CD4-positive, CD25-positive, alpha-beta regulatory T cell (primary cell): ENCODE results near the gene SLC27A6. TPM values are rescaled to one million over a fixed set of nuclear protein-coding genes. Genes with fewer than 3 reads are reported as not detected.

ENCODE experiments used
- ATAC-seq, 2 donors: fragments of 150-1000 bp; cut with Tn5 transposase; one replicate each; pipeline ENCODE4 v1.10.0; 2021; ENCODE audit warnings: low read depth in 2 of 2, moderate number of reproducible peaks in 2 of 2, moderate library complexity in 1 of 2
- DNase-seq, 3 donors: peaks; one replicate each; pipeline versions ENCODE4 v3.0.0 to v3.0.0-alpha.2; 2012 to 2022; ENCODE audit warnings: mixed read lengths in 1 of 3
- H3K27ac ChIP-seq: one replicate; pipeline ENCODE4 v1.7.0; 2013; ENCODE audit warnings: mild to moderate bottlenecking, low read length; ENCODE audit not compliant: insufficient read depth, poor library complexity, severe bottlenecking
- H3K27me3 ChIP-seq: one replicate; pipeline ENCODE4 v1.7.0; 2013; ENCODE audit warnings: low read length; ENCODE audit not compliant: control insufficient read depth, insufficient read depth
- H3K36me3 ChIP-seq: one replicate; pipeline ENCODE4 v1.7.0; 2013; ENCODE audit warnings: mild to moderate bottlenecking, low read length, moderate library complexity; ENCODE audit not compliant: control insufficient read depth, insufficient read depth
- H3K4me1 ChIP-seq: 2 replicates; pipeline ENCODE4 v1.7.0; 2013; ENCODE audit warnings: mild to moderate bottlenecking, low read length; ENCODE audit not compliant: insufficient read depth, control insufficient read depth, poor library complexity, severe bottlenecking
- H3K4me3 ChIP-seq: one replicate; pipeline ENCODE4 v1.7.0; 2013; ENCODE audit warnings: low read depth, mild to moderate bottlenecking, low read length, moderate library complexity
- H3K9me3 ChIP-seq, 2 experiments: 1 replicate in 1 of 2; 2 replicates in 1 of 2; pipeline ENCODE4 v1.7.0; 2013; ENCODE audit warnings: low read length in 2 of 2, mild to moderate bottlenecking in 1 of 2, moderate library complexity in 1 of 2; ENCODE audit not compliant: control insufficient read depth in 2 of 2
- H3K27ac Mint-ChIP-seq, 3 donors: one replicate each; pipeline ENCODE4 v1.8.0; 2020 to 2022; ENCODE audit warnings: mild to moderate bottlenecking in 3 of 3, mixed read lengths in 3 of 3, moderate library complexity in 2 of 3
- H3K27me3 Mint-ChIP-seq: one replicate; pipeline ENCODE4 v1.8.0; 2022; ENCODE audit warnings: mild to moderate bottlenecking, mixed read lengths
- H3K36me3 Mint-ChIP-seq: one replicate; pipeline ENCODE4 v1.8.0; 2020; ENCODE audit warnings: mixed read lengths
- H3K4me1 Mint-ChIP-seq, 4 donors: one replicate each; pipeline ENCODE4 v1.8.0; 2020 to 2022; ENCODE audit warnings: mixed read lengths in 4 of 4, mild to moderate bottlenecking in 1 of 4
- H3K4me3 Mint-ChIP-seq, 4 donors: one replicate each; pipeline ENCODE4 v1.8.0; 2020 to 2022; ENCODE audit warnings: mild to moderate bottlenecking in 4 of 4, mixed read lengths in 4 of 4, moderate library complexity in 3 of 4
- H3K9me3 Mint-ChIP-seq, 7 donors: one replicate each; pipeline ENCODE4 v1.8.0; 2020 to 2022; ENCODE audit warnings: mixed read lengths in 7 of 7, mild to moderate bottlenecking in 3 of 7, moderate library complexity in 2 of 7
- polyA plus RNA-seq, 4 donors: library from polyadenylated mRNA; unstranded; fragments of 300-500 nt; fragmentation: Illumina TruSeq; gene quantifications; one replicate each; pipeline ENCODE4 v1.2.3, GENCODE V29; 2021
- total RNA-seq: library from RNA; stranded (reverse); gene quantifications from one replicate; pipeline ENCODE4 v1.2.3, GENCODE V29; 2022

SLC27A6 gene
- total and polyA plus RNA-seq, 5 donors from 2014 or later: not detected

GRCh38 chr5:128973244-128973643 lies 8.0 kb downstream of the SLC27A6 start:
- H3K4me1 ChIP-seq: no peaks in the 10 kb centered on the region
- Mint-ChIP-seq H3K9me3 (peaks cover 0 to 10% (median 5%) of the 10 kb centered on the region in 7 donors), H3K27ac (no peak overlapping the region), H3K27me3 (no peaks in the 10 kb centered on the region), H3K36me3 (no peaks in the 10 kb centered on the region), H3K4me1 (no peaks in the 10 kb centered on the region), H3K4me3 (no peak overlapping the region)
- DNase-seq: no peak
- H3K27me3 ChIP-seq: no peaks in the 10 kb centered on the region
- no peak overlapping the region for H3K27ac ChIP-seq
- ATAC-seq: no peak
- H3K36me3 ChIP-seq: no peaks in the 10 kb centered on the region
- H3K9me3 ChIP-seq: no peaks in the 10 kb centered on the region
- no peak overlapping the region for H3K4me3 ChIP-seq

GRCh38 chr5:128974567-128974966 lies 9.3 kb downstream of the SLC27A6 start:
- no peak overlapping the region for H3K4me3 Mint-ChIP-seq
- no peaks in the 10 kb centered on the region for H3K27me3 Mint-ChIP-seq
- H3K27ac Mint-ChIP-seq: no peak overlapping the region
- H3K36me3 Mint-ChIP-seq: no peaks in the 10 kb centered on the region
- Histone ChIP-seq H3K4me1 (no peaks in the 10 kb centered on the region), H3K4me3 (no peak overlapping the region), H3K36me3 (no peaks in the 10 kb centered on the region), H3K9me3 (no peaks in the 10 kb centered on the region), H3K27me3 (no peaks in the 10 kb centered on the region), H3K27ac (no peak overlapping the region)
- no peak for DNase-seq
- H3K9me3 Mint-ChIP-seq: peaks cover 0 to 8% (median 5%) of the 10 kb centered on the region in 7 donors
- no peaks in the 10 kb centered on the region for H3K4me1 Mint-ChIP-seq
- ATAC-seq: no peak

DNA sequence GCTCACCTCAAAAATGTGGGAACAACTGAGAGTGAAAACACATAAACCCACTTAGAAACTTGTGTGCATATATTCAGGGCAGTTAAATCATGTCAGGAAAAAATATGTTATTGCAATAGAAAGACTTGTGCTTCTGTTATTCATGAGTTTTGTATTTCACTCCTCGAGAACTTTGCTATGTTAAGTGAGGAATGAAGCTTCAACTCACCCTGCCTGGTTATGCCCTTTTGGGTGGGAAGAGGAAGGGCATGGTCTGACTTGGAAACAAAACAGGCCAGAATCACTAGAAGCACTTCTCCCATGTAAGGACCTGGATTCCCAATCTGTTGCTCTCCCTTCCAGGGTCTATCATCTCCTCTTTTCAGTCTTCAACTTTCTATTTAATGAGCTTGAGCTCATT lies 14.5 kb downstream of the SLC27A6 start:
- H3K9me3 ChIP-seq: no peaks in the 10 kb centered on the region
- H3K4me3 ChIP-seq: no peak overlapping the region
- DNase-seq (no peak), ATAC-seq (no peak)
- H3K4me1 Mint-ChIP-seq: no peaks in the 10 kb centered on the region
- no peaks in the 10 kb centered on the region for H3K36me3 Mint-ChIP-seq
- H3K4me1 ChIP-seq: no peaks in the 10 kb centered on the region
- peaks cover 9% of the 10 kb centered on the region for H3K27me3 Mint-ChIP-seq
- H3K36me3 ChIP-seq: no peaks in the 10 kb centered on the region
- H3K27ac ChIP-seq: no peak overlapping the region
- H3K27me3 ChIP-seq: no peaks in the 10 kb centered on the region
- no peak overlapping the region for H3K27ac Mint-ChIP-seq
- no peak overlapping the region for H3K4me3 Mint-ChIP-seq
- peaks cover 0 to 3% (median 0%) of the 10 kb centered on the region in 7 donors for H3K9me3 Mint-ChIP-seq

- Histone ChIP-seq H3K4me3 (no peak overlapping the region), H3K4me1 (no peaks in the 10 kb centered on the region), H3K27me3 (no peaks in the 10 kb centered on the region), H3K9me3 (no peaks in the 10 kb centered on the region), H3K27ac (no peak overlapping the region), H3K36me3 (no peaks in the 10 kb centered on the region)
- no peak overlapping the region for H3K4me3 Mint-ChIP-seq
- no peak for ATAC-seq
- H3K4me1 Mint-ChIP-seq: no peaks in the 10 kb centered on the region
- DNase-seq: no peak
- no peaks in the 10 kb centered on the region for H3K9me3 Mint-ChIP-seq
- H3K27ac Mint-ChIP-seq: no peak overlapping the region
- peaks cover 12% of the 10 kb centered on the region for H3K27me3 Mint-ChIP-seq
- no peaks in the 10 kb centered on the region for H3K36me3 Mint-ChIP-seq
Observed at GRCh38 chr5:128980917-128981316, 15.6 kb downstream of the SLC27A6 start.

DNA sequence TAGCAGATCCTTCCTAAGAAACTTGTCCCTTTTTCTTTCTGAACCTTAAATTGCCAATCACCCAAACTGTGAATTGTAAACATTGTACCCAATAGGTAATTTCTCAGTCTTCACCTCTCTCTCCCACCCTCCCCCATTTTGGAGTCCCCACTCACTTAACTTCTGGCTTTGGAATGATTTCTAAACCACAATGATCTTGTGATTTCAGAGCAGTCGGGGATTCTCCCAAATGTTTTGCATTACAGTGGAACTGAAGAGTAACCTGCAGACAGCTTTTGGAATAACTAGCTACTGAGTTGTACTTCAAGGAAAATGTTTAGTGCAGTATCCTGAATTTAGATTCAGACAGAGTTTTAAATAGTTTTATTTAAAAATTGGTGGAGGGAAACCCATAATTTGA lies 19.2 kb downstream of the SLC27A6 start:
- Histone ChIP-seq H3K36me3 (no peaks in the 10 kb centered on the region), H3K4me3 (no peak overlapping the region), H3K4me1 (no peaks in the 10 kb centered on the region), H3K27ac (no peak overlapping the region), H3K27me3 (no peaks in the 10 kb centered on the region), H3K9me3 (no peaks in the 10 kb centered on the region)
- Mint-ChIP-seq H3K4me3 (no peak overlapping the region), H3K27me3 (peaks cover 14% of the 10 kb centered on the region), H3K9me3 (peaks cover 0 to 2% (median 0%) of the 10 kb centered on the region in 7 donors), H3K4me1 (no peaks in the 10 kb centered on the region), H3K27ac (no peak overlapping the region), H3K36me3 (no peaks in the 10 kb centered on the region)
- no peak for ATAC-seq
- DNase-seq: no peak

- Mint-ChIP-seq H3K27me3 (peaks cover 12% of the 10 kb centered on the region), H3K27ac (no peak overlapping the region), H3K4me3 (no peak overlapping the region), H3K9me3 (peaks cover 0 to 2% (median 0%) of the 10 kb centered on the region in 7 donors), H3K4me1 (no peaks in the 10 kb centered on the region), H3K36me3 (no peaks in the 10 kb centered on the region)
- ATAC-seq (no peak), DNase-seq (no peak)
- H3K4me1 ChIP-seq: no peaks in the 10 kb centered on the region
- H3K4me3 ChIP-seq: no peak overlapping the region
- no peaks in the 10 kb centered on the region for H3K9me3 ChIP-seq
- H3K36me3 ChIP-seq: no peaks in the 10 kb centered on the region
- no peaks in the 10 kb centered on the region for H3K27me3 ChIP-seq
- no peak overlapping the region for H3K27ac ChIP-seq
Observed at GRCh38 chr5:128988476-128988875, 23.2 kb downstream of the SLC27A6 start.

- Histone ChIP-seq H3K27ac (no peak overlapping the region), H3K27me3 (no peaks in the 10 kb centered on the region), H3K36me3 (no peaks in the 10 kb centered on the region), H3K4me3 (no peak overlapping the region), H3K9me3 (no peaks in the 10 kb centered on the region), H3K4me1 (no peaks in the 10 kb centered on the region)
- no peak overlapping the region for H3K27ac Mint-ChIP-seq
- no peak for ATAC-seq
- no peaks in the 10 kb centered on the region for H3K9me3 Mint-ChIP-seq
- no peak overlapping the region for H3K4me3 Mint-ChIP-seq
- no peaks in the 10 kb centered on the region for H3K27me3 Mint-ChIP-seq
- no peak for DNase-seq
- no peaks in the 10 kb centered on the region for H3K36me3 Mint-ChIP-seq
- no peaks in the 10 kb centered on the region for H3K4me1 Mint-ChIP-seq
Observed at GRCh38 chr5:129001841-129002526, 36.7 kb downstream of the SLC27A6 start.

DNA sequence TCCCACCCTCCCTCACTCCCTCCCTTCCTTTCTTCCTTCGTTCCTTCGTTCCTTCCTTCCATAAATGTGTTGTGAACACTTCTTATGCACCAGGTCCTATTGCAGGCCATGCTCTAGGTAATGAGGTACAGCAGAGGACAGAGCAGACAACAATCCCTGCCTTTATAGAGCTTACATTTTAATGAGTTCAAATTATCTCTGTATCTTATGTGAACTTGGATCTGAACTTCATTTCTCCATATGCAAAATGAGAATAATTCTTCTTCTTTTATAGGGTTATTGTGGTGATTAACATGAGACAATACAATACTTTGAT lies 37.2 kb downstream of the SLC27A6 start:
- H3K36me3 Mint-ChIP-seq: no peaks in the 10 kb centered on the region

More for the DNA sequence above, 37.2 kb downstream of the SLC27A6 start:
- Mint-ChIP-seq H3K4me3 (no peak overlapping the region), H3K4me1 (no peaks in the 10 kb centered on the region), H3K27me3 (no peaks in the 10 kb centered on the region), H3K27ac (no peak overlapping the region), H3K9me3 (no peaks in the 10 kb centered on the region)
- Histone ChIP-seq H3K9me3 (no peaks in the 10 kb centered on the region), H3K4me3 (no peak overlapping the region), H3K27ac (no peak overlapping the region), H3K27me3 (no peaks in the 10 kb centered on the region), H3K36me3 (no peaks in the 10 kb centered on the region), H3K4me1 (no peaks in the 10 kb centered on the region)
- DNase-seq (no peak), ATAC-seq (no peak)
